NCI-H2081 treated with DMSO at 0.1 percent for 48 hours (cell line): ENCODE results near the gene KLF9.

ENCODE experiments used
- DNase-seq: peaks from one replicate; lab custom pipeline; 2025; lab: John Stamatoyannopoulos, UW

Gene KLF9

GRCh38 chr9:70413799-70414775, at the start of gene KLF9:
KLF9 (minus strand) TSS chr9:70414657; CDS start chr9:70413363, 1,294 bp downstream.
- peak; percentile 78 for DNase-seq

DNA sequence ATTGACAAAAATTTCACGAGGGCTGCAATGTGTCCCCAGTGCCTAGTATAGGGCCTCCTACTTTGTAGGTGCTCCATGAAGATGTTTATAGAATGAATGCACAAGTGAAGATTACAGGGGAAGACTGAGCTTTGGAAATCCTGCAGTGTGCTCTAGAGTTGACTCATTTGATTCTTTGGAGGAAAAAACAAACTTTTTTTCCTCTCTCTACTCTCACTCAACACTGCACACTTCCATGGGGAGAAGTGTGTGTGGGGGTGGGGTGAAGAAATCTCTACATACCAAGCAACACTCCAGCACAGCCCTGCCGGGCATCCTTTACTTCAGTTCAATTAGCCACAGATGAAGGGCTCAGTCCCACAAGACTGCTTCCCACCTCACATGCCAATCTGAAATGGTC, 49.4 kb upstream of the KLF9 start:
- DNase-seq: no peak

DNA sequence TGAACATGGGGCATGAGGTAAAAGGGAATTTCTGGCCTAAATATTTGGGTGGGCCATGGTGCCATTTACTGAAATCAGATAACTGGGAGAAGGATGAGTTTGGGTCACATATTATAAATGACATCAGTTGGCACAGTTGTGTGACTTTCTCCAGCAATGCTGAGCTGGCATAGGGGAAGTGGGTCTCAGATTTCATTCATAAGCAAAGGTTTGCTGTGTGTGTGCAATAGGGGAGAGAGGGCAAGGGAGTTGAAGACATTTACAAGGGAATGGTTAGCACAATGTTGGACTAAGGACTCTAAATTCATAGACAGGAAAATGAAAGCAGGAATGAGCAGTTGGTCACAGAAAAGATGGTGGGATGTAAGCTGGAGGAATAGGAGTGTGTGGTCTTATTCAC, 47.8 kb upstream of the KLF9 start:
- DNase-seq: no peak

- DNase-seq: no peak
Observed at GRCh38 chr9:70457235-70457634, 42.8 kb upstream of the KLF9 start.

DNA sequence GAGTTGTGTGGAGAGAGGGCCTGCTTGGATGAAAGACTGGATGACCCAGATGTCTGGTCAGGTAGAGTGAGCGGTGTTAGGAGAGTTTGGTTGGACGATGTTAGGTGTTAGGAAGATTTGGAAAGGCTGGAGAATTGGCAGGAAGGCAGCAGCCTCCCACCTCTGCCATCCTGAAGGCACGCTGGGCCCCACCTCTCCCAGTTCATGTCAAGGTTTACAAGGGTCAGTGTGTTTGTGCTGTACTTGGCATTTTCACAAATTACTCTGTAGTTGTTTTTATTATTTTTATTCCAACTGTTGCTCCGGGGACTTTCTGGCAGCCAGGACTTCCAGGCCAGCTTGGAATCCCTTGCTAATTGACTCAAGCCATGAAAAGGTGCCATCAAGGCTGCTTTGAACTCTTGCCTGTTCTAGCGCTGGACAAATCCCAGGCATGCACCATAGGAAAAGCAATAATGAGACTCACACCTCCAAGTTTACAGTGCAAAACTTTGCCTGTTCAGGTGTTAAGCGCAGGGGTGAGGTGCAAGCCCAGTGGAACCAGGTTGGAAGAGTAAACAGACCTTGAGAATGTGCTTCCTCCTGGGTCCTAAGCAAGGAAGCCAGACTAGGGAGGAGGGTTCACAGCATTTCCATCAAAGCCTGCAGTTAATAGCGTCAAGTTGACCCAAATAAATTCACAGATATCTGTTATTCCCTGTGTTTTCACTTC, 41.7 kb upstream of the KLF9 start:
- DNase-seq: no peak

- no peak for DNase-seq
Observed at GRCh38 chr9:70452365-70452764, 37.9 kb upstream of the KLF9 start.

- no peak for DNase-seq
Observed at GRCh38 chr9:70451765-70452164, 37.3 kb upstream of the KLF9 start.

GRCh38 chr9:70450738-70451137, 36.3 kb upstream of the KLF9 start:
- no peak for DNase-seq

- no peak for DNase-seq
Observed at GRCh38 chr9:70449461-70449860, 35.0 kb upstream of the KLF9 start.

DNA sequence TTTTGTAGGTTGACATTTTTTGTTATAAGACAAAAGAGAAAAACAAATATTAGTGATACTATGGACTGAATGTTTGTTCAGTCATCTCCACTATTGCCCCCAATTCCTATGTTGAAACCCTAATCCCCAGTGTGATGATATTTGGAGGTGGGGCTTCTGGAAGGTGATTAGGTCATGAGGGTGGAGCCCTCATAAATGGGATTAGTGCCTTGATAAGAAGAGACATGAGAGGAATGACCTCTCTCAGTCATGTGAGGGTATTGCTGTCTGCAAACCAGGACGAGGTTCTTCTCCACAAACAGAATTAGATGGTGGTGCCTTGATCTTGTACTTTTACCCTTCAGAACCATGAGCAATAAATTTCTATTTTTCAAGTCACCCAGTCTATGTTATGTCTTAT, 34.5 kb upstream of the KLF9 start:
- DNase-seq: no peak

DNA sequence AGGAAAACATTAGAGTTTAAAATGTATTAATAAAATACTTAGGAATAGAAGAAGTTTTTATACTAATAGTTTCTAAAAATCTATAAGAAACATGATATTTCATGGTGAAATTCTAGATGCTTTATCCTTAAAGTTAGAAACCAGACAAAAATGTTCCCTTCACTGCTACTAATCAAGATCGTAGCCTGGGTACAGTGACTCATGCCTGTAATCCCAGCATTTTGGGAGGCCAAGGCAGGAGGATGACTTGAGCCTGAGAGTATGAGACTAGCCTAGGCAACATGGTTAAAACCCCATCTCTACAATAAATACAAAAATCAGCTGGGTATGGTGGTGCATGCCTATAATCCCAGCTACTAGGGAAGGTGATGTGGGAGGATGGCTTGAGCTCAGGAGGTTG, 30.4 kb upstream of the KLF9 start:
- no peak for DNase-seq

GRCh38 chr9:70442328-70442848, 27.9 kb upstream of the KLF9 start:
- DNase-seq: no peak

GRCh38 chr9:70441622-70442021, 27.2 kb upstream of the KLF9 start:
- DNase-seq: no peak

DNA sequence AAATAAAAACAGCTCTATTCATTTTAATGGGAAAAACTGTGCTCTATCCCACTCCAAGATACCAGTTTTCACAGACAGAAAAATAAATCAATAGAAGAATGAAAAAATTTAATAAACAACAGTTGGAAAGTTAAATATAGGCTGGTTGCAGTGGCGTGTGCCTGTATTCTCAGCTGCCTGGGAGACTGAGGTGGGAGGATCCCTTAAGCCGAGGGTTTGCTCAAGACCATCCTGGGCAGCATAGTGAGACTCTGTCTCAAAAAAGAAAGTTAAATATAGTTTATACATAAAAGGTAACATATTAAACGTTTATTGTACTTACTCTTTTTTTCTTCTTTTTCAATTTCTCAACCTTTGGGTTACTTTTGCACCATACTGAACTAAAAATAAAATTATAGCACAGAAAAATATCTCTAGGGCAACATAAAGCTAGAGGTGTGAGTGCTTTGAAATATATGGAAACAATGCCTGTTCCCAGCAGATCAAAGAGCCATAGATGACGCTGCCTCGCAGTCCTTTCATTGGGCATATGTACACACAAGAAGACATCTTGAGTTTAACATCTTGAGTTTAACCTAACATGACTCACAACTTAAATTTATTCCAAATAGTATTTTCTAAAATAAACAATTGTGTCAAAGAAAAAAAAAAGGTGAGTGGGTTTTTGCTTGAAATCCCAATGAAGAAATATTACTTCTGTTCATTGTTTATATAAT, 25.7 kb upstream of the KLF9 start:
- no peak for DNase-seq

DNA sequence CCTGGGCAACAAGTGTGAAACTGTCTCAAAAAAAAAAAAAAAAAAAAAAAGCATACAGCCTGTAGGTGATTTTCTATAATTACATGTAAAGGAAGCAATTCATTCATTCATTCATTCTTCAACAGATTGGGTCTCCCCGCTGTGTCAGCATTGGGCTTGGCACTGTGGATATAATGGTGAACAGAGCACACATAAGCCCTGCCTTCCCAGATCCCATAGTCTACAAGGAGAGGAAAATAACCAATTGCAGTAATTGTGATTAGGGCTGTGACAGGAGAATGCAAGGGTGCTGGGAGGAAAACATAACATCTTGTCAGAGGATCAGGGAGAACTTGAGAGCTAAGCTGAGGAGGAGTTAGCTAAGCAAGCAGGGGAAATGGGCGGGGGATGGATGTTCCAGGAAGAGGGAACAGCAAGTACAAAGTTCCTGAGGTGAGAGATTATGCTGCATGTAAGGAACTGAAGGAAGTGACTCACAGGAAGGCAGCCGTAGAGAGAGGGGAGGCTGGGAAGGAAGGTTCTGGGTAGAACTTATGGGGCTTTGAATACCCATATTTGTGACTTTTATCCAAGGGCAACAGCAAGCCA, 24.0 kb upstream of the KLF9 start:
- DNase-seq: no peak

DNA sequence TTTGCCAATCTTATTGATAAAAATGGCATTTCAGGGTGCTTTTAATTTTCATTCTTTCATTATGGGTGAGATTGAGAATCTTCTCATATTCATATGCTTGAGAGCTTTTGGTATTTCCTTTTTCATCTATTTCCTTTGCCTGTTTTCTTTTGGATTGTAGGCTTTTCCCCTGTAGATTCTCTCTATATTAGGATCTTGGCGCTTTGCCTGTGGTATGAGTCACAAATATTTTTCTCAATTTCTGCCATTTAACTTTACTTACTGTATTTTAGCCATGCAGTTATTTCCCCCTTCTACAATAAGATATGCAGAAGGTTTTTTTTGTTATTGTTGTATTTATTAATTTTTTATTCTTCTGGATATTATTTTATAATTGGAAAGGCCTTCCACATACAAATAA, 21.5 kb upstream of the KLF9 start:
- DNase-seq: no peak

- no peak for DNase-seq
Observed at GRCh38 chr9:70429899-70430298, 15.4 kb upstream of the KLF9 start.

DNA sequence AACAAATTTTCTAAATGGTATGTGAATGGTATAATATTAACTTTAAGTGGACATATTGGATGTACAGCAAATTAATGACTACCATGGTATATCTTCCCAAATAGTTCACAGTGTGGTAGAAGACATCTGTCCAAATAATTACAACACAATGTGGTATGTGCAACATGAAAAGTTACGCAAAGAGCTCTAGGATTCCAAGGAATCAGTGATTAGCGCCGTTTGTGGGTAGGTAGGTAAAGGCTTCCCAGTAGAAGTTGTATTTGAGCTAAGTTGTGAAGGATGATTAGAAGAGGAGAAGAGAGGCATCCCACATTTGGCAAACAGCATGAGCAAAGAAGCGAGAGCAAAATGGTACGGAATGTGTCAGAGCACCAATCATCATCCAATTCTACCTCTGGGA, 14.3 kb upstream of the KLF9 start:
- no peak for DNase-seq

GRCh38 chr9:70427161-70427945, 12.9 kb upstream of the KLF9 start:
- DNase-seq: no peak

DNA sequence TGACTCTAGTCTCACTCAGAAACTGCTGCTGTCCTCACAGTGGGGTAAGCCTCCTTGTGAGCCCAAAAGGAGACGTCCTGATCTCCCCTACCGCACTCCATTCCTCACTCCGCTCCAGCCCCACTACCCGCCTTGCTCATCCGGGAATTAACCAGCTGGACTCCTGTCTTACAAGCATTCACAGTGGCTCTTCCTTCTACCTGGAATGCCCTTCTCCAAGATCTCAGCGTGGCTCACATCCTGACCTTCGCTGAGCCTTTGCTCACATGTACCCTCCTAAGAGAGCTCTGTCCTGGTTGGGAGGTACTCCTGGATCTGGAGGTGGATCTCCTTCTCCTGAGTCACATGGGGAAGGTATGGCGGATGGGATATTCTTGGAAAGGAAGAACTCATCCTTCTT, 10.7 kb upstream of the KLF9 start:
- no peak for DNase-seq

- no peak for DNase-seq
Observed at GRCh38 chr9:70422371-70423043, 8.1 kb upstream of the KLF9 start.
